HepG2 (cell line): ENCODE data around the gene GGTA1. TPM values are rescaled to one million over a fixed set of nuclear protein-coding genes. Genes with fewer than 3 reads are reported as not detected.

ENCODE experiments used
- AHR ChIP-seq: IDR thresholded peaks from 2 replicates; pipeline ENCODE4 v1.6.1; 2018; ENCODE audit warnings: missing genetic modification reagents, missing compliant biosample characterization
- CEBPG ChIP-seq: IDR thresholded peaks from 2 replicates; pipeline ENCODE4 v1.6.1; 2016
- DPF2 ChIP-seq: sonication (generic); formaldehyde crosslinking; IDR thresholded peaks from 2 replicates; pipeline ENCODE4 v1.4.0; 2020; ENCODE audit warnings: mild to moderate bottlenecking, low read depth, missing genetic modification reagents, borderline replicate concordance
- E2F1 ChIP-seq: sonication (generic); formaldehyde crosslinking; IDR thresholded peaks from 2 replicates; pipeline ENCODE4 v1.5.0; 2020; ENCODE audit warnings: missing genetic modification reagents
- FOXA1 ChIP-seq, 2 experiments: fragments of 450-650 bp in 1 of 2; sonication (generic) in 1 of 2; formaldehyde crosslinking in 1 of 2; IDR thresholded peaks; 2 replicates each; pipeline versions ENCODE4 v1.4.0 to v1.6.1; 2016 to 2020; ENCODE audit warnings: missing genetic modification reagents in 1 of 2
- GATAD1 ChIP-seq: IDR thresholded peaks from 2 replicates; pipeline ENCODE4 v1.6.1; 2016; ENCODE audit warnings: missing genetic modification reagents, missing compliant biosample characterization
- GPBP1L1 ChIP-seq: sonication (generic); formaldehyde crosslinking; IDR thresholded peaks from 2 replicates; pipeline ENCODE4 v1.5.0; 2020; ENCODE audit warnings: mild to moderate bottlenecking, missing genetic modification reagents
- HMG20B ChIP-seq: conservative IDR thresholded peaks from 2 replicates; pipeline ENCODE4 v1.6.1; 2016; ENCODE audit warnings: missing genetic modification reagents, missing compliant biosample characterization
- HOXA7 ChIP-seq: sonication (generic); formaldehyde crosslinking; IDR thresholded peaks from 2 replicates; pipeline ENCODE4 v1.8.1; 2022; ENCODE audit warnings: mild to moderate bottlenecking, missing genetic modification reagents, moderate library complexity
- MBD4 ChIP-seq: IDR thresholded peaks from 2 replicates; pipeline ENCODE4 v1.6.1; 2012; ENCODE audit warnings: low read length, inconsistent platforms, borderline replicate concordance
- MTA3 ChIP-seq: sonication (generic); formaldehyde crosslinking; IDR thresholded peaks from 2 replicates; pipeline ENCODE4 v1.4.0; 2020; ENCODE audit warnings: missing genetic modification reagents
- MTERF4 ChIP-seq: sonication (generic); formaldehyde crosslinking; IDR thresholded peaks from 2 replicates; pipeline ENCODE4 v1.8.0; 2023; ENCODE audit warnings: mild to moderate bottlenecking, missing genetic modification reagents
- NR2F6 ChIP-seq, 2 experiments: IDR thresholded peaks; 2 replicates each; pipeline ENCODE4 v1.6.1; 2016; ENCODE audit warnings: antibody characterized with exemption in 1 of 2, mild to moderate bottlenecking in 1 of 2
- SATB2 ChIP-seq: sonication (generic); formaldehyde crosslinking; IDR thresholded peaks from 2 replicates; pipeline ENCODE4 v1.5.0; 2020; ENCODE audit warnings: missing genetic modification reagents
- SIN3B ChIP-seq: fragments of 150-350 bp; IDR thresholded peaks from 2 replicates; pipeline ENCODE4 v1.6.1; 2014; ENCODE audit warnings: low read length
- SMARCC2 ChIP-seq: fragments of 450-650 bp; IDR thresholded peaks from 2 replicates; pipeline ENCODE4 v1.6.1; 2017; ENCODE audit warnings: antibody characterized with exemption, mild to moderate bottlenecking
- SNAPC5 ChIP-seq: sonication (generic); formaldehyde crosslinking; IDR thresholded peaks from 2 replicates; pipeline ENCODE4 v1.8.1; 2023; ENCODE audit warnings: mild to moderate bottlenecking, missing genetic modification reagents, borderline replicate concordance
- SP5 ChIP-seq: IDR thresholded peaks from 2 replicates; pipeline ENCODE4 v1.6.1; 2016; ENCODE audit warnings: low read depth, borderline replicate concordance
- TEAD3 ChIP-seq: optimal IDR thresholded peaks from 2 replicates; pipeline ENCODE3; 2016; ENCODE audit warnings: borderline replicate concordance
- TGIF2 ChIP-seq: IDR thresholded peaks from 2 replicates; pipeline ENCODE4 v1.6.1; 2016; ENCODE audit warnings: control low read depth, missing compliant biosample characterization
- ZBTB33 ChIP-seq: sonication (generic); formaldehyde crosslinking; IDR thresholded peaks from 2 replicates; pipeline ENCODE4 v1.4.0; 2020; ENCODE audit warnings: missing genetic modification reagents
- ZBTB7A ChIP-seq: sonication (generic); formaldehyde crosslinking; IDR thresholded peaks from 2 replicates; pipeline ENCODE4 v1.8.0; 2022; ENCODE audit warnings: mild to moderate bottlenecking, missing genetic modification reagents
- ZFP36 ChIP-seq: fragments of 150-350 bp; IDR thresholded peaks from 2 replicates; pipeline ENCODE4 v1.6.1; 2018; ENCODE audit warnings: borderline replicate concordance, low read length, low read depth; ENCODE audit not compliant: partially characterized antibody
- ZFP62 ChIP-seq: sonication (generic); formaldehyde crosslinking; IDR thresholded peaks from 2 replicates; pipeline ENCODE4 v1.4.0; 2020; ENCODE audit warnings: missing genetic modification reagents
- ZNF12 ChIP-seq: sonication (generic); formaldehyde crosslinking; IDR thresholded peaks from 2 replicates; pipeline ENCODE4 v1.5.0; 2020; ENCODE audit warnings: missing genetic modification reagents
- ZNF552 ChIP-seq: sonication (generic); formaldehyde crosslinking; IDR thresholded peaks from 2 replicates; pipeline ENCODE4 v1.9.0; 2022; ENCODE audit warnings: missing genetic modification reagents, mild to moderate bottlenecking, borderline replicate concordance
- ZSCAN29 ChIP-seq: sonication (generic); formaldehyde crosslinking; conservative IDR thresholded peaks from 2 replicates; pipeline ENCODE4 v1.4.0; 2020; ENCODE audit warnings: mild to moderate bottlenecking, missing genetic modification reagents
- polyA plus RNA-seq, 8 experiments: library from polyadenylated mRNA; depleted of rRNA in 3 of 8; stranded (reverse) in 7 of 8; unstranded in 1 of 8; fragments of >200 nt; fragmentation: Illumina TruSeq in 4 of 8; extraction: Trizol in 4 of 8; gene quantifications; 2 replicates each; pipeline versions ENCODE4 v1.2.1 to v1.2.3, GENCODE V29; 2011 to 2016; ENCODE audit warnings: low read depth in 4 of 8, missing spikeins in 1 of 8, mixed read lengths in 1 of 8; ENCODE audit not compliant: insufficient read depth in 1 of 8
- total RNA-seq, 5 experiments: library from RNA; depleted of rRNA; stranded (reverse); fragments of >200 nt; fragmentation: Illumina TruSeq; extraction: Trizol; gene quantifications; 2 replicates each; pipeline ENCODE4 v1.2.3, GENCODE V29; 2016; ENCODE audit warnings: low read depth in 1 of 5

The GGTA1 gene
- total and polyA plus RNA-seq, 2 of the 13 experiments (the other 11 are each of a cell fraction or from before 2014, with no cell fraction given), result not detected

GRCh38 chr9:121545875-121546423, 46.3 kb upstream of the GGTA1 start (continued):
- TF ChIP-seq ZFP62 (CRISPR knock-in tag) (no peak), MBD4 (no peak), GPBP1L1 (CRISPR knock-in tag) (no peak), TEAD3 (CRISPR knock-in tag) (no peak), TGIF2 (no peak), CEBPG (CRISPR knock-in tag) (0 out of 2 replicates have a peak, but pooled peaks have one; percentile 20), SNAPC5 (CRISPR knock-in tag) (no peak), SIN3B (no peak), ZBTB7A (CRISPR knock-in tag) (no peak), ZNF552 (CRISPR knock-in tag) (no peak), SMARCC2 (no peak), MTERF4 (CRISPR knock-in tag) (no peak), ZFP36 (no peak), ZBTB33 (peak; percentile 35; the same call in 1 of the 2 replicates), ZNF12 (CRISPR knock-in tag) (no peak), NR2F6 (IDR thresholded peaks at IDR 0.05) (no peak), NR2F6 (CRISPR knock-in tag; IDR thresholded peaks at IDR 0.05) (peak; percentile 59; the same call in 1 of the 2 replicates), ZSCAN29 (CRISPR knock-in tag) (no peak), HMG20B (CRISPR knock-in tag) (no peak), FOXA1 (IDR thresholded peaks at IDR 0.05) (no peak), FOXA1 (CRISPR knock-in tag; IDR thresholded peaks at IDR 0.05) (no peak), GATAD1 (CRISPR knock-in tag) (no peak; the same call in 1 of the 2 replicates), DPF2 (CRISPR knock-in tag) (no peak), MTA3 (CRISPR knock-in tag) (no peak), HOXA7 (CRISPR knock-in tag) (no peak), SATB2 (CRISPR knock-in tag) (no peak), SP5 (CRISPR knock-in tag) (no peak), AHR (no peak), E2F1 (no peak)
